Stimulated activated CD8-positive, alpha-beta memory T cell treated with anti-CD3 and anti-CD28 coated beads, Interleukin-7, amount 100 ng/mL, for 48 hours (primary cell): ENCODE data around the gene GRIK4.

ENCODE experiments used
- DNase-seq, 2 donors: peaks; one replicate each; pipeline ENCODE4 v3.0.0-alpha.2; 2020; ENCODE audit warnings: low read depth in 1 of 2; ENCODE audit errors: extremely low read depth in 1 of 2

GRIK4 gene

DNA sequence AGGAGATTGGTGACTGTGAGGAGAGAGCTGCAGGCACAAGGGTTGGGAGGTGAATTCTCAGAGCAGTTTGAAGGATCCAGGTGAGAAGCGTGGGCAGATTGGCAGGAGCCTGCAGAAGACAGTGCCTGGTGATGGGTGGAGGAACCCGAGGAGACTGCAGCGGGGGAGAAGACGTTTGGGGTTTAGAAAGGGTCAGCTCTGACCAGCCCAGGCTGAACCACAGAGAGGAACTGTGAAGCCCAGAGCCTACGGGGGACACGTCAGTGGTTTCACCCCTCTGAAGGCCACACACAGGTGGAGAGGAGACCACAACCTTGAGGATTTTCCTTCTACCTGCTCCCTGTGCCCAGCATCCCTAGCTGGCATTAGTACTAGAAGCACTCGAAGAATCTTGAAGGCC, 357.5 kb downstream of the GRIK4 start:
- DNase-seq = no peak

DNA sequence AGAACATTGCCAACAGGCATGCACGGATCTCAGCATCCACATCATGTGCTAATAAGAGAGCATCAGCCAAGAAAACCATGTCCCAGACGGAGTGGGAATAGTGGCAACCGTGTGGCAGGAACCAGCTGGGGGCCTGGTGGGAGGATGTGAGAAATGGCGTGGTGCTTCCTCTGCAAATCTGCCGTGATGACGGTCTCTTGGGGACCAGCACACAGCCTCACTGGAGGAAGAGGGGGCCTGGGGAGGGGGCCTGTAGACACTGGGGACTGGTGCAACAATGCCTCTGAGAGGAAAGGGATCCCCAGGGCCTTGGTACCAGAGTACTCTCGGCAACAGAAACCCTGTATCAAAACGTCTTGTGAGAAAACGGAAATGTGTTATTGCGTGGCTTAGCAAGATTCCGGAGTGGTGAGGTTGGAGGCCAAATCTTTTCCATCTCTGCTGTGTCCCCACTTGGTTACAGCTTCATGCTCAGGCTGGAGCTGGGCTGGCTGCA, 358.0 kb downstream of the GRIK4 start:
- DNase-seq = no peak

DNA sequence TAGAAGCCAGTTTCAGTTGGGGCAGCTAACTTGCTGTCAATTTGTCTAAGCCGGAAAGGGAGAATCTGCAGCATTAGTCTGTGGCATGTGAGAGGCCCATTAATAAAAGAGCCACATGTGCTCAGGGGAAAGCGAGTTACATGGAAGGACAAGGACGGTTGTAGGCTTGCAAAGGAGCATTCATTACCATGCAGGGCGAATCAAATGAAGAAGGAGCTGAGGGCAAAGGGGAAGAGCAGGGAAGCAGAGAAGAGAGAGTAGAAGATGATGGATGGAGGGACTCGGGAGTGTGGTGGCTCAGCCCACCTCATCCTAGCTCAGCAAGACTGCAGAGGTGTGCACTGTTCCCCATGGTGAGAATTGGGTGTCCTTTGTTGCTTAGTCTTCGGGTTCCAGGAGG, 359.6 kb downstream of the GRIK4 start:
- no peak for DNase-seq

DNA sequence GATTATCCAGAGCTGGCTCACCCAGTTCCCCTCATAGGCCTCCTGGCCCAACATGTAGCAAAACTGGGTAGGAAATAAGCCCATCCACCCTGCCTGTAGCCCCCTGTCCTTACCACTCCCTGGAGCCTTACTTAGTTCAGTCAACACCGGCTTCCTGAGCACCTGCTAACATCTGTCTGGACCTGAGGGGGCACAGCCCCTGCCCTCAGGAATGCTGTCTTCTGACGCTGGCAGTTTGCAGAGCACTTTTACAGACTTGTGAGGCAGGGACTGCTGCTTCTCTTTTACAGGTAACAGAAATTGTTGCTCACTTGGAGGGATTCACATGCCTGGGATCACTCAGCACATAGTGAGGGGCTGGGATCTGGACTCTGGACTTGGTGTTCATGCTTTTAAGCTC, 360.4 kb downstream of the GRIK4 start:
- no peak for DNase-seq

DNA sequence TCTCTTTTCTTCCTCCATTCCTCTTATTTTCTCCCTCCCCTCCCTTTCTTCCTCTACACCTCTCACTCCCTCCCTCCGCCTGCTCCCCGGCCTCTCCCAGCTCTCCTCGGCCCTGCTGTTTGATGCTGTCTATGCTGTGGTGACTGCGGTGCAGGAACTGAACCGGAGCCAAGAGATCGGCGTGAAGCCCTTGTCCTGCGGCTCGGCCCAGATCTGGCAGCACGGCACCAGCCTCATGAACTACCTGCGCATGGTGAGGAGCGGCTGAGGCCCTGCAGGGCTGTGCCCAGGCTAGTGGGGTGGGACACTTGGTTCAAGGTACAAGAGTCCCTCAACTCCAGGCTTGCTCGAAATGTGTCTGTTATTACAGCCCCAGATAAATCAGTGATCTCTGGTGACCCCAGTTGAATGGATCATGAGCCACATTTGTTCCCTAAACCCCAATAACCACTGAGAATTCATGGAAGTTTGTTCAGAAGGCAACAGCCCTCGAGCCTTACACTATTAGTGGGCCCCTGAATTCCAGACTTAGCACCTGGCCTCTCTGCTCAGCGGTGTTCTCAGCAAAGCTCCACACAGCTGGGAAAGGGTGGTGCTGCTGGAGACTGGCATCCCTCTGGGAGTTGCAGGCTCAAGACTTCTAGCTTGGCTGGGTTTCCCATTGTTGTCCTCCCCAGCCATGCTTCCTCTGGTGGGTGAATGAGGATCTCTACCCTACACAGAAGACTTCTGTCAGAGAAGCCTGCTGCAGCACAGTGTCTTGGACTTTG, 362.6 kb downstream of the GRIK4 start:
- no peak for DNase-seq

DNA sequence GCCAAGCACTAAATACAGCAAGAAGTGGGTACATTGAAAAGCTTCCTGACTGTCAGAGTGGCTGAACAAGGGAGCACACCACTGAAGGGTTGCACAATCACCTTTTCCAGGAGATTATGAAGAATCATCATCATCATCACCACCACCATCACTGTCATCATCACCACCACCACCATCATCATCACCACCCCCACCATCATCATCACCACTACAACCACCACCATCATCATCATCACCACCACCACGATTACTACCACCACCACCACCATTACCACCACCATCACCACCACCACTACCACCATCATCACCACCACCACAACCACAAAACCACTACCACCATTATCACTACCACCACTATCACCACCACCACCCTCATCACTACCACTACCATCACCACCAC, 364.4 kb downstream of the GRIK4 start:
- no peak for DNase-seq

DNA sequence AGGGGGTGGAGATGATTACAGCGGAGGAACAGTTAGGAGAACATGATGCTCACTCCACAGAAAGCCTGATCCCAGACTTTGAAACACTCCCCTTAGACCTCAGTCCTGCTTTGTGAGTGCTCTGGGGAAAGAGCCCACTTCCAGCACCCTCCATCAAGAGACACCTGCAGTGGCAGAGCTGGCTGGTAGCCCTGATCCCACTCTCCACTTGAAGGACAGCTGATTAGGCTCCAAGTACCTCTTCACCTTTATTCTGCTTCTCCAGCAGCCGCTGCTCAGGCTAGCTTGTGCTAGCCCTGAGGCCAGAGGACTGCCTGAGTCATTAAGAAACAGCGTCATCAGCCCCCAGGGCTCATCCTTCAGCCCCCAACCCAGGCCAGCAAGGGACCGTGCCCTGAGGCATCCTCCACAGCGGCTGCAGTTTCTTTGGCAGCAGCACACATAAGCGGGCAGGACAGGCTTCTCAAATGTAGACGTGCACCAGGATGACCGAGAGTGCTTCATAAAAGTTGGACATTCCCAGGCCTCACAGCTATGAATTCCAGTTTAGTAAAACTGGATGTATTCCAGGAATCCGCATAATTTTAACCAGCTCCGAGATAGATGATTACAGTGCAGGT, 366.3 kb downstream of the GRIK4 start:
- no peak for DNase-seq

DNA sequence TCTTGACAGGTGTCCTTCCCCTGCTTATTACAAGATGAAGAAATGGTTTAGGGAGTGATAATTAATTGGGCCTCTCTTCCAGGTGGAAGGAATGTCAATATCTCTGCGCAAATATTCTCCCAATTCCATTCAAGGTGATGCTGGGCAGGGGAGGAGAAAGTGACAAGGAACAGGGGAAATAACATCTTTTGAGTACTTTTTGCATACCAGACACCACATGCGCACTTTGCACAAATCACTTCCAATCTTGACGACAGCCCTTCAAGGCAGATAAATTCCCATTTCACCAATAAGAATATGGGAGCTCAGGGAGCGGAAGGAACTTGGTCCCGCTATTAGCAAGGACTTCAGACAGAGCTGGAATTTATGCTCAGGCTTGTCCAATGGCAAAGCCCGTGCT, 367.2 kb downstream of the GRIK4 start:
- DNase-seq = no peak

DNA sequence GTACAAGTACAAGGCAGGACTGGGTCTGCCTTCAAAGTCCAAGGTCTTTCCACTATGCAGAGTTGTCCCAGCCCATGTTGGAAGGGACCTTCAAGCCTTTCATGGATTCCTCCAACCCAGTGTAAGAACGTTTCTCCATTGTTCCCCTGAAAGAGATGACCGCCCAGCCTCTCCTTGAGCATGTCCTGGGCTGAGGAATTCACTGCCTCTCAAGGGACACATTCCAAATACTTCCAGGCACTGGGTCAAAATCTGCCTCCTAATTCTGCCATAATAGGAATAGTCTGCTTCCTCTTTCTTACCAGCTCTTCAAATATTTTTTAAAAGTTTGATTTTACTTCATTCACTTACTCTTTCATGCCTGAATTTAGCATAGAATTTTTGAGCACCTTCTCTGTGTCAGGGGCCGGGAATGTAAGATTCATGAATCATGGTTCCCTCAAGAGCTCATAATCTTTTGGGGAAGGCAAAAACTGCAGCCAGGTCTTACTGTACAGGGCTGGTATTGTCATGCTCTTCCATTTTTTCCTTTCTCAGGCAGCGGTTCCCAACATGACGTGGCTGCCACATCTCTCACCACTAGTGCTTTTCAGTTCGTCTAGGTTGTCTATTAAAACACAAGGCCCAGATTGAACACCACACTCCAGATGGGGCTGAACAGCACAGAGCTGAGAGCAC, 369.1 kb downstream of the GRIK4 start:
- no peak for DNase-seq

DNA sequence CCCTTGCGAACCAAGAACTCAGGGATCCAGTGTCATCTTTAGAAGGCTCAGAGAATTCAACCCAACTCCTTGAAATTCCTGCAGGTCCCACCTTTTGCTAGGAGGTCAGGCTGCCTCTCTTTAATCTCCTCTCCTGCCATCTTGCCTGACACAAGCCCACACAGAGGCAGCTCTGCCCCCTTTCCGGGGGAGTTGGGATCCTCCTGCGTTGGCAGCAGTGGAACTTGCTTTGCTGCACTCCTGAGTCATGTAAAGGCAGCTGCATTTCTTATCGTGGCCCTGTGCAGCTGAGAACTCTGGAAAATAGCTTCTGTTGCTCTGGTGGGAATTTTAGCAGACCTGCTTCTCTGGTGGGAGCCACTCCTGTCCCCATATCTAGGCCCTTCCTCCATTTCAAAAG, 370.0 kb downstream of the GRIK4 start:
- no peak for DNase-seq

DNA sequence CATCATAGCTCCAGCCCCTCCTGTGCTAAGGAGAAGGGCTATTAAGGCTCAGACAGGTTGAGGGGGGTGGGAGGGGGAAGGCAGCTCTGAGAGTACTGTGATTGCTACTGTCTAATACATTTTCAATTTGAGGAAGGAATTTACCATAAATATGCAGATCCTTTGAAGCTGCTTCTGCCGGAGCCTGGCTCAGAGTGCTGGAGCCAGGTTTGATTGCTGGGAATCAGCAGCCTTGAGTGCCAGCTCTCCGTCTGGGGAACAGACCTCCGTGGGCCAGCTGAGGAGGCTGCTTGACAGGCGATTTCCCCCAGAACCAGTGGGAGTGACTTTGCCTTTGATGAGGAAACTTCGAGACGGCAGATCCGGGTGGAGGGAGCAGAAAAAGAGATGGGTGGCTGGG, 370.6 kb downstream of the GRIK4 start:
- DNase-seq = no peak

DNA sequence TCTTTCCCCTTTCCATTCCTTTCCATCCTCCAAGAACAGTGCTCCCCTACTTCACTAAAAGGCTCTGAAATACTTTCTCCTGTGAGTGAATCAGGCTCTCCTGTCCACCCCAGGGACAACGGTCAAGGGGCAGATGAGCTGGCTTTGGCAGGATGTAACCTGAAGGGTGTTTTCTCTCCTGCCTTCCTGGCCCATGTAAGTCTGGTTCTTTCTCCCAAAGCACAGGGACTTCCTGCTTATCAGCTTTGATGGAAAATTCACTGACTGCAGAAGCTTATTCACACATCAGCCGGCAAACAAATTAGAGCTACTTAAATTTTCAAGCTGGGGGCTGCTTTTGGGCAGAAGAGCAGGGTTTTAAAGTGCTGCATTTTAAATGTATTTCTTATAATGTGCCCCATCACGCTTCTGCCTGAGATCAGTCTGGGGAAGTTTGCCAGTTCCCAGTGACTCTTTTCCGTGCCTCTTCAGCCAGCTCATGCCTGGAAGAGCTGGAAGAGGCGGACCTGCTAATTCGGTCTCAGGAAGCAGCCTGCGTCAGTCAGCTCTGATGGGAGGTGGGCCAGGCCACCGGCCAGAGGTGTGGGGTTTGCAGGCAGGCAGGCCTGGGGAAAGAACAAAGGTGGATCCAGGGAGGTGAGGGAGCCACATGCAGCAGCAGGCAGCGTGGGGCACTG, 372.0 kb downstream of the GRIK4 start:
- no peak for DNase-seq

DNA sequence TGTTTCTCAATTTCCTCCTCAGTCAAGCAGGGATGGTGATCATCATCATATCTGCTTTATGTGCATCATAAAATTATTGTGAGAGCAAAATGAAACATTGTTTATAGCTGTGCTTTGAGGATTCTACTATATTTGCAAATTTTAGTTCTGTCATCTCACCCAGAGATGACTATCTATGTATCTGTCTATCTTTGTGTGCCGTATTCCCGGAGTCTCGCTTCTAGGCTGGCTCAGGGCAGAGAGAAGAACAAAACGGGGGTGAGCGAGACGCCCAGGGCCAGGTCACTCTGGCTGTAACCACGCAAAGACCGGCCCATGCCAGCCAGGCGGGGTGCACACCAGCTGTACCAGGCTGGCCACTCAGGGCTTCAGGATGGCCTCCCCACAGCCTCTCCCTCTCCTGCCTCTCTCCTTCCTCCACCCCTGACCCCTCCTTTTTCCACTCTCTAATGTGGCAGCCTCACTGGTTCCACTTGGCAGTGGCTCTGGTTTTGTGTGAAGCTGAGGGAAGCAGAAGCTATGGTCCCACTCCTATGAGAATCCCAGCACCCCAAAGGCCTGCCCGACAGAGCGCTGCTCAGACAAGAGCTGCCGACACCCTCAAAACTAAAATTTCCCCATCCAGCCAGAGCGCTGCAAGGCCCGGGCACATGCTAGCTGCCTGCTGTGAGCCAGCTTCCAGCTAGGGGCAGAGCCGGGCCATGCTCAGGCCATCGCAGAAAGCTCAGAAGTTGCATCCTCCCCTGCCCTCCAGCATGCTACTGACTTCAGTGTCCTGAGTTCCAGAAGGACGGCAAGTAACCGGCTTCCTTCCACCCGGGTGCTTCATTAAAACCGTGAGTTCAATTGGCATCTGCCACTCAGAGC, 372.8 kb downstream of the GRIK4 start:
- no peak for DNase-seq

DNA sequence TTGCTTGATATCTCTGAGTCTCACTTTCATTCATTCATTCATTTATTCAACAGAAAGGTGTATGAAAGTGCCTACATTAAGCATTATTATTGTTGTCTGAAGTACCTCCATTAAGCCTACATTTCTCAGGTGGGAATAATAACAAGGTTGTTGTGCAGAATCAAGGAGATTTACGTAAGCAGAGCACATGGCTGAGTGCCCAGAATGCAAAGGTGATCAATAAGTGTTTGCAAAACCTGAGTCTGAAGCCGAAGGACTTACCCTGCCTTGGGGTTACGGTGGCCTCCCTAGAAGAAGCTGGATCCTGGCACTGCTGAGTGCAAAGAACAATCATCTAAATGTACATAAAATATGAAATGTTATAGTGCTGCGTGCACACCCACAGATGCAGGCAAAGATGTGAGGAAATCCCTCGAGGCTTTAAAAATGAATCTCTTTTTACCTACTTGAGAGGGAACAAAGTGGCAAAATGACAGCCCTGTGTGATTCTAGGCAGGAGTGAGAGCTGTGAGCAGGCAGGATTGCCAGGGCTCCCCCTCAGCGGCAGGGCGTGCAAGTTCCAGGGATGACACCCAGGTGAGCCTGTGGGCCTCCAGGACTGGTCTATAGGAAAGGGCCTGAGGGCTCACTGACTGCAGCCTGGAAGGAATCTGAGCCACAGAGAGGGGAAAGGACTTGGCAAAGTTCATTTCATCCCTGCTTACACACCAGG, 379.2 kb downstream of the GRIK4 start:
- no peak for DNase-seq

DNA sequence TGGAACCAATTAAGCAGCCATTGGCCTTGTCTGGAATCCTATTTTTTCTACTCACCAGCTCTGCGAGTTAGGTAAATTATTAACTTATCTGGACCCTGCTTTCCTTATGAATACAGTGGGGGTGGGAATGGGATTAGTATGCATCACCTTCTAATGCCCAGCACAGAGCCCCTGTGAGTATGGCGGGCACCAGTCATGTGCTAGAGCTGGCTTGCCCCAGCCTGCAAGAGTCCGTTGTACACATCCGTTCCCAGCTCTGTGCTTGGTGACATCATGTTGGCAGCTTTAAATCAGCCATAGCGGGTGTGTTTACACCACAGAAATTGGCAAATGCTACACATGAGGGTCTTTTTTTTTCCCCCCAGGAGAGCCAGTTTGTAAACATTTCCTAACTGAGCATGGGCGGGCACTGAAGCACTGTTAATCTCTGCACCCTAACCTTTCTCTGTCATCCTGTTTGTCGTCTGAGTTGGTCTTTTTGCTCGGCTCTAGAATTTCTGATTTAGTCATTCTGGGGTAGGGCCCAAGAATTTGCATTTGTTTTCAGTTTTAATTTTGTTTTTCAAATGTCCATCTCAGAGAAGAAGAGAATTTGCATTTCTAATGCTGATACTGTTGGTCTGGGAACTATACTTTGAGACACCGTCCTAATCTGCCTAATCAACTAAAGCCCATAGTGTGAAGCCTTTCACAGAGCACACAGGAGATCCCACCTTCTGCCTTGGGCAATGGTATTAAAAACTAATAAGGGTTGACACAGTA, 382.1 kb downstream of the GRIK4 start:
- no peak for DNase-seq

DNA sequence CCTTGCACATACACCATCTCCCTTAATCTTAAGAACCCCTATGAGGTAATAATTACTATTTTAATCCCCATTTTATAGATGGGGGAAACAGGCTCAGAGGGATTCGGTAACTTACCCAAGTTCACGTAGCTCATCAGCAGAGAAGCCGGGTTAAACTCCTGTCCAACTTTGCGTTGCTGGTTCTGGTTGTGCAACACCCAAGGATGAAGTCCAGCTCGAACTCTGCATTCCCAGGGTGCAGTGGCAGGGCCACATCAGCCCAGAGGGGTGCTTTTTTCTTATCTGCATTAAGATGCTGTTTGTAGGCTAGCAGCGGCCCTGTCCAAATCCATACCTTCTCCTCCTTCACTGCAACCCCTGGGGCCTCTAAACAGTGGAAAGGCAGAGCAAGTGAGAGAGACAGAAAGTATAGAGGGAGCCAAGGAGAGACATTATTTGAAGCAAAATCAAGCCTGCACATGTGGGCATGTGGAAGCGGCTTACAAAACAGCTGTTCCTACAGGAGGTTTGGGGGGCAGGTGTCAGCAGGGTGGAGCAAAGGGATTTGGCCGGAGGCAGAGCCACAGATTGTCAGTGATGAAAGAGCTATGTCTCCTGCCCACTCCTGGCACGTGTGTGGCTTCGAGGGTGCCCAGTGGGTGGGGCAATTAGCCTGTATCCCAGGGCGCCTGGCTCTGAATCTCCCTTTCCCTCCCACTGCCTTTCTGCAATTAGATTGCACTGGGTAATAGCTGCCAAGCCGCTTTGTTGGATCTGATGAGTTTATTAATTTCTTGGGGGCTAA, 382.8 kb downstream of the GRIK4 start:
- no peak for DNase-seq

DNA sequence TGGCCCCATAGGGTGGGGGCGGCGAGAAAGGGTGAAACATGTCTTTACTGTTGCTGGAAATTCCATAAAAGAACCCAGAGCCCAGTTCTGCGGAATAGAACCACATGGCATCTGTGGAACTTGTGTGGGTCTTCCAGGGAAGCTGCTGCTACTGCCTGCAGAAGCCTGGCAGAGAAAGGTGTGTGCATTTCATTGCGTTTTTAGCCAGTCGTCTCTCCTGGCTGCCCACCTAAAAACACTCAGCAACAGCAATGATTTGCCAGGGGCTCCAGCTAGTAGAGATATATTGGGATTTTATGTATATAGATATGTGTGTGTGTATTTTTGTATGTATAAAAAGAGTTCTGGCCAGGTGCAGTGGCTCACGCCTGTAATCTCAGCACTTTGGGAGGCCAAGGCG, 385.1 kb downstream of the GRIK4 start:
- no peak for DNase-seq

DNA sequence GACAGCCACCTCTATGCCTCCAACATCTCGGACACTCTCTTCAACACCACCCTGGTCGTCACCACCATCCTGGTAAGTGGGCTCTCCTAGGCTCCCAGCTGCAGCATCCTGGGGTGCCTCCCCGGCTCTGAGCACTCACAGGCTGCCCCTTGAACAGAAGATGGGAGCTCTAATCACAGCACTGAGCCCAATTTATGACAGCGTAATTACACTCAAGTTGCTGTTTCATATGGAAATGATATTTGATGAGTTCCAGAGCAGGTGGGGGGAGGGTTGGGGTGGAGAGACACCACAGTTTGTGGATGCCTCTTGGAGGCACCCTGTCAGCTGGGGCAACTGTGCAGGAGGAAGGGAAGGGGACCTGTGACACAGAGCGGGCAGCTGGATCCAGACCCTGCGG, 387.0 kb downstream of the GRIK4 start:
- no peak for DNase-seq
